ENCODE measurements around the gene MIER3.

- no peak for TF ChIP-seq EP300 (IDR thresholded peaks at IDR 0.05)
- TF ChIP-seq CTCF (IDR thresholded peaks at IDR 0.05) = no peak
These were observed at the start of gene MIER3 for GRCh38 chr5:56951946-56952691.
